ENCODE measurements around the gene FAM193B.
"Not testable (repeated sequence)": the region's sequence is repeated elsewhere in the genome, so short reads cannot be mapped to it uniquely, and the experiment has no call there.

The FAM193B gene

DNA sequence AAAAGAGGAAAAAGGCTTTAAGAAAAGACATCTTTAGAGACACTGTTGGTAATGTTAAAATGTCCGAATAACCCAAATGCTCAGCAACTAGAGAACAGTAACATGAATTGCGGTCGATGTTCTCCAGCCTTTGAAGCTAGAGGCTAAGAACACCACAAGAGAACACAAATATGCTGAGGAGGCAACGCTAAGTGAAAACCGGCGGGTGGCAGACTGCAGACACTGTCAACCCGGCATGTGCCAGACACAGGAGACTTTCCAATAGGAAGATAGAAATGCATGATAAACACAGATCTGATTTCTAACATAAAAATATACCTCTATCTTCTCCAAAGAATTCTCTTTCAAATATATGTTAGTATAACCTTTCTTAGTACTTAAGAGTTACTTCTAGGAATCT lies 19.2 kb downstream of the FAM193B start:
- no peak for DNase-seq

DNA sequence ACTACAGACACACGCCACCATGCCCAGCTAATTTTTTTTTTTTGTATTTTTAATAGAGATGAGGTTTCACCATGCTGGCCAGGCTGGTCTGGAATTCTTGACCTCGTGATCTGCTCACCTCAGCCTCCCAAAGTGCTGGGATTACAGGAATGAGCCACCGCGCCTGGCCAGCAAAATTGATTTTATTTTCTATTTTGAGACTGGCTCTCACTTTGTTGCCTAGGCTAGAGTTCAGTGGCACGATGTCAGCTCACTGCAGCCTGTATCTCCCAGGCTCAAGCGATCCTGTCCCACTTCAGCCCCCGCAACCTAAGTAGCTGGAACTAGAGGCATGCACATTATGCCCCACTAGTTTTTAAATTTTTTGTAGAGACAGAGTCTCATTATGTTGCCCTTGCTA lies 19.9 kb downstream of the FAM193B start:
- DNase-seq: not testable (repeated sequence)

DNA sequence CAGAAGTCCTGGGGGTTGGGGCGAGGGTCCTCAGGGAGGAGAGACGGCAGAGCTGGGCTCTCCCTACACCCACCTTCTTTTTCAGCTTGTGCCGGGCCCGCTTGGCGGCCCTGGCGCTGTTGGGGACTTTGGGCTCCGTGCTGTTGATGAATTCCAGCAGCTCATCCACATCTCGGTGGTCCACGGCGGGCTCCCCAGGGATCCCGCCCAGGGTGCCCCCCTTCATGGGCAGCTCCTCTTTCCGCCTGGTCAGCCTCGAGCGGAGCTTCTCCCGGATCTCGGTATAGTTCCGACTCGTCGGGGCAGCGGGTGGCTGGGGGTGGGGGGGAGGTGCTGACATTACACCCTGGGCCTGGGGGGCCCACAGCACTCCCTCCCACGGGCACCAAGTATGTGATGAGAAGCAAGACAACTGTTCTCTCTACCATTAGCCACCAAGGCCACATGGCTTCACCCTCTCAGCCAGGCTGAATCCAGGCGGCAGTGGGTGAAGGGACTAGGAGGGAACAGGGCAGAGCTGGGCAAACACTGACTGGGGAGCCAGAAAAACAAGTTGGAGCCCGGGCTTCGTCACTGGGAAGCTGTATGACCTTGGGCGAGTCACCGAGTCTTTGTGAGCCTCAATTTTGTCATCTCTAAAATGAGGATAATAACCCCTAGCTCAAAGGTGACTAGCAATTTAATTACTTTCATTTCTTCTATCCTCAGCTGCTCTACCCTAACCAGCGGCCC lies 23.0 kb downstream of the FAM193B start:
- no peak for DNase-seq

DNA sequence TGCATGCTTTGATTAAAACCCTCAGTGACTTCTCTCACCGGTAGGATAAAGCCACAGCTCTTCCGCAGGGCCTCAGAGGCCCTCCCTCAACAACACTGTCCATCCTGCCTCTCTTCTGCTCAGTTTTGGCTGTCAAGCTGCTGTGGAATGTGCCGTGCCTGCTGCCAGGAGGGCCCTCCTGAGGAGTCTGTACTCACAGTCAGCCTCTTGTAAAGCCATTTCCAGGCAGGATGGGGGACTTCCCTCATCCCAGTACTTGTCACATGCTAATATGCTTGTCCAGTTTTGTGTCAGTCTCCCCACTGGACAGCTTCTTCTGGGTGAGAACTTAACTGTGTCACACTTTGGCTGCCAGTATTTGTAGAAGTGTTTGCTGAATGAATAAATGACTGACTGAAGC lies 23.7 kb downstream of the FAM193B start:
- no peak for DNase-seq

DNA sequence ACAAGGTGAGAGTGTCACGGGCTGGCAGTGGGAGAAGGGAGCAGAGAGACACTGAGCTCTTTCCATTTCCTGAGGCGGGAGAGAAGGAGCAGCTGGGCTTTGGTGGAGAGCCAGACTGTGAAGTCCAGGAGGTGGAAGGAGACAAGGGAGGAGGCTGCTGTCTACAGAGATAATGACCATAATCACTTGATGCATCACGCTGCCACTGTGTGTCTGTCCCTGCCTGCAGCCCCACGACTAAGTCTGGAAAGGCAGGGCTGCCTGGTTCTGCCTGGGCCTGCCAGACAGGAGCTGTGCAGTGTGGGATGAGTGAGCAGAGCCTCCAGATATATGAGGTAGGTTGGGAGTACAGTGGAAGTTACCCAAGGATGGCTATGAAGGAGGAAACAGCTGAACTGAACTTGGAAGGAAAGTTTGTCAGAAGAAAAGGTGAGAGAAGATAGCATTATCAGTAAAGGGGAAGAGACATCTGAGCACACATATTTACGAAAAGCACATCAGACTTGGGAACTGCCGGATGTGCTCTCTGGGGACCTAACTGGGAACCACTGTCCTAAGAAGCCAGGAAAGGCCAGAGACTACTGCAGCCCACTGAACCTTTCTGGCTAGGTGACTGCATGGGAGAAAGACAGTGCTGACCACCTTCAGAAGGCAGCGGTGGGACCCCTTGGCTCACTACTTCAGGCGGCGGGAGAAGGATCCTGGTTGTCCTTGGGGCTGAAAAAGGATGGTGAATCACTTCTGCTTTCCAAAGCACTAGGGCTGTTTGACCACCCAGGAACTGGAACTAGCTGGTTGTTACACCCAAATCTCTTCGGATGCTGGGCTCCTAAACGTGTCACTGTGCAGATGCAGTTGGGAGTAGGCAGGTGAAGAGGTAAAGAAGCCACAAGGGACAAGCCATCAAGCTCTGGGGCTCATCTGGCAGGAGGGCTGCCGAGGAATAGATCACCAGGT lies 24.8 kb downstream of the FAM193B start:
- DNase-seq: no peak

DNA sequence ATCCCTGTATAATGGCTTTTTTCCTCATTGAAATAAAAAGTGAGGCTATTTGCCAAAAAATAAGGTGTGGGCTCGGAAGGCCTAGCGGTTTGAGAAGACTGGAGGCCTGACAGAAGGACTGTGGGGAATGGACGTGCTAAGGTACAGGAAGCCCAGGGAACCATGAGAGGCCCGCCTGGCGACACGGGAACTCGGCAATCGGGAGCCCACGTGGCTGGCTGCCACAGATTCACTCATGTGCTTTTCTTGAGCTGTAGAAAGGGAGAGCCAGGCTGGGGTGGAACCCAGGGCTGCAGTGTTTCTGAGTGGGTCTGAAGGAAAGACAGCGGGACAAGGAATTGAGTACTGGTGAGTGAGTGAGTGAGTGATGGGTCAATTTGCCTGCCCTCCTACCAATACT lies 25.7 kb downstream of the FAM193B start:
- DNase-seq: no peak

DNA sequence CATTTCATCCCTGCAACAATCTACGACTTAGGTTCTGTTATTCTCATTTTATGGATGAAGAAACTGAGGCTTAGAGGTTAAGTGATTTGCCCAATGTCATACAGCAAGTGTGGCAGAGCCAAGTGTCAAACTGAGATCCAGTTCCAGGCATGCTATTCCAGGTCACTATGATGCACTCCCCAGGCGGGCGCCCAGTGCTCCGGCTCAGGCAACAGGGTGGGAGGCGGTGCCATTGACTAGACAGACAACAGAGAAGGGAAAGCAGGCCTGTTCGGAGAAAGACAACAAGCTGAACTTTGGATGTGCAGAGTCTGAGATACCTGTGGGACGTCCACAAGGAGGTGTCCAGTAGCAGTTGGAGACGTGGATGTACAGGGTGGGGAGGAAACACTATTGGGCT lies 26.8 kb downstream of the FAM193B start:
- DNase-seq: no peak

DNA sequence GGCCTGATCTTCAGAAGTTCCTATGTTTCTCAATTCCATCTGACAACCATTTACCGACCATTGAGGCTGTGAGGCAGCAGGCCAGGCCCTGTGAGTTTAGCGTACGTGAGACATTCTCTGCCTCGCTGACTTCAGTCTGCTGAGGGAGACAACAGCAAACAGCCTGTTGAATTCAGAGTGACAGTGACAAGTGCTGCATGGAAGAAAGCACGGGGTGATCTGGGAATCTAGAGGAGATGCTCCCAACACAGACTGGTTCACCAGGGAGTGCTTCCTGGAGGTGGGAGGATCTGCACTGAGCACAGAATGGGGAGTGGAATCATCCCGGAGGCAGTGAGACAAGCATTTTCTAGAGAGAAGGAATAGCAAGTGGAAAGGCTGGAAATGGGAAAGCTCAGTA lies 27.6 kb downstream of the FAM193B start:
- DNase-seq: no peak

DNA sequence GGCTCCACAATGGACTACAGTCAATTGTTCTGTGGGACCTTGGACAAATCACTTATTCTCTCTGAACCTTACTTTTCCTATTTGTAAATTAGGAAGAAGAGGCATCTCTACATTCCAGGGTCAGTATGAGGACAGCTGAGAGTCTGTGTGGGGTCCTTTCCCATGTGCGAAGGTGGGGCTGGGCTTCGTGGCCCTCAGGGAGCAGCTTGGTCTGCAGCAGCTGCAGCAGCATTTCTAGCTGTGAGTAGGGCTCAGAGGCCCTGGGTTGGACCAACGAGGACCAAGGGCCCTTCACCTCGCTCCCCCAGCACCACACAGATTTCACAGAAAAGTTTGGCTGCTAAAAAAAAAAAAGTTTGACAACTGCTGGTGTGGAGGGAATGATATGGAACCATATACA lies 28.2 kb downstream of the FAM193B start:
- no peak for DNase-seq

DNA sequence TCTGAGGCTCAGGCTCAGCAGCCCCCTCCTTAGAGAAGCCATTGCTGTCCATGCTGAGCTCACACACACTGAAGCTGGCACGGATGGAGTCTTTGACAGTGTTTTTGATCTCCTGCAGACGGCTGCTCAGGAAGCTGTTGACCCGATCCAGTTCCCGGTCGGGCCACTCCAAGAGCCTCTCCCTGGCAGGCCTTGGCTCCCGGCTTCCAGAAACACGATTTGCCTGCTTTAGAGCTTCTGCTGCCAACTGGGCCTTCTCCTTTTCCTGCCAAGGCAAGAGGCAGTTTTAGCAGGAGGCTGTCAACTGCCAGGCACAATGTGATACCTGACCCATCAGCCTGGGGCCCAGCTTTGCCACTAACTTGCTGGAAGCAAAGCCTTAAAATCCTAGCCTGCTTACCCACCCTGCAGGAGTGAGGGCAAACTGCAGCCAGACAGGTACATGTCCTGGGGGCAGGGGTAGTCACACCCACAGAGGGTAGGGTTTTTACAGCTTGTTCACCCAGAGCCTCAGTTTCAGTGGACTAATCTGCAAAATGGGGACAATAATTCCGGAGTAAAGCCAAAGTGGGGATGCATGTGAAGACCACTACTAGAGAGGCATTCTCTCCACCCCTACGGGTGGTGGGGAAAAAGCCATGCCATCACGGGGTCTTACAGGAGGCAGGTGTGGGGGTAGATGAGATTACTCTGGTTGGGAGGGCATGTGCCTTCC lies 29.3 kb downstream of the FAM193B start:
- DNase-seq: no peak

DNA sequence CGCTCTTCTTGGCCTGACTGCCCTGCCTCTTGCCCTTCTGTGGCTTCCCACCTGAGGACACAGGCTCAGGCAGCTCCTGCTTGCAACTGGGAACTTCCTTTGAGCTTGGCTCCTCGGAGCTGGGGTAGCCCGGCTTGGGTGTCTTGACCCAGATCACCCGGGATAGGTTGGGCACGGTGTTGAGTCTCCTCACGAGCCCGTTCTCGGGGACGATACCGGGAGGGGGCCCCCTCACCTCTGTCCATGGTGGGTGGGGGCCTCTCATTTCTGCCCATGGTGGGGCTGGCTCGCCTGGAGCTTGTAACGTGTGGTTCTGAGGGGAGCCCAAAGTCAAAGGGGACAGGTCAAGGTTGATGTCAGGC lies 29.8 kb downstream of the FAM193B start:
- DNase-seq: no peak

DNA sequence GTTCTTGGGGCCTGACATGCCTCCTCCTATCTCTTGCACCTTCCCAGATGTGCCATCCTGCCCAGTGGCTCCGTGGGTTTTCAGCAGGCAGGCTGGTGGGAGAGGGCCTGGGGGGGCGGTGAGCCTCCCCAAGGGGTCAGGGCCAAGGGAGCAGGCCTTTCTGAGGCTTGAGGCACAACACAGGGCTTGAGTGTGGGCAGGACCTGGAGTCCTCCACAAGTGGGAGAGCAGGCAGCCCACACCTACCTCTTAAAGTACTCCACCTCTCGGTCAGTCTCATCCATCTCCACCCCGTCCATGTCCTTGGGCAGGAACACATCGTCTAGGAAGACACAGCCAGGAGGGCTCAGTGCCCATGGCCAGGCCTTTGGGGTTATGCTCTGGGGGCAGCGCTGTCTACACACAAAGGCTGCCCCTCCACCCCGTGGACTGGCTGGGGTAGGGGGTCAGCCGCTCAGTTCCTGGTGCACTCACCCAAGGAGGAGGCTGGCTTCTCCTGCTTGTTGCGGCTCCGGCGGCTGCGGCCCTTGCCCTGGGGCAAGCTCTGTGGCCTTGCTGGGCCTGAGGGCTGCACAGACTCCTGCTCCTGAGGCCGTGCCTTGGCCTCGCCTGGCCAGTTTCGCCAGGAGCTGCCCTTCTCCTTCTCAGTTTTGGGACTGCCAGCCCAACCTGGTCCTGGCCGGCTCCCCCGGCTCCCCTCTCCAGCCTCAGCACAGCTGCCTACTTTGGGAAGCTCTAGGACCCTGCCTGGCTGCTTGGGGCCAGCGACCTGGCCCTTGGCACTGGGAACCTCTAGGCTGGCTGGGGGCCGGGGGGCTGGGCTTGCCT lies 30.4 kb downstream of the FAM193B start:
- DNase-seq: no peak

DNA sequence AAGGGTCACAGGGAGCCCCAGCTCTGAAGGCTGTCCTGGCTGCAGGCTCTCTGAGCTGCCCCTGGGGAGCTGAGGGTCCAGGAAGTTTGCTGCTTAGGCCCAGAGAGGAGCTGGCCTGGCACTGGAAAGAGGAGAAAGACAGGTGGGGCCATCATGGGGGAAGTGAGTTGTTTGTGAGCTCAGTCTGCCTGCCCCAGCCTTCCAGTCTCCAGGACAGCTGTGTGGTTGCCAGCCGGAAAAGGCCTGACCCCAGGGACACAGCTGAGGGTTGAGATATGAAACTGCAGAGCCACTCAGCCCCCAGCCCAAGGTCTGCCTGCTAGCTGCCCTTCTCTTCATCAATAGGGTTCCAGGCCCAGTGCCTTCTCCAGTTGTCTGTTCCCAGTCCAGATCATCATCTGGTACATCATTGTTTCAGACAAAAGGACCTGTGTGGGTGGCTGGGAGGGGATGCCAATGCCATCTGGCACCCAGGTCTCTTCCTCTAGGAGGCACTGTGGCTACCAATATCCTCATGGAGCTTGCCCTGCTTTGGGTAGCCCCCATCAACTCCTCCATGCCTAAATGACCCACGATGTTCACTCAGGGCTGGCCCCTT lies 33.3 kb downstream of the FAM193B start:
- no peak for DNase-seq

DNA sequence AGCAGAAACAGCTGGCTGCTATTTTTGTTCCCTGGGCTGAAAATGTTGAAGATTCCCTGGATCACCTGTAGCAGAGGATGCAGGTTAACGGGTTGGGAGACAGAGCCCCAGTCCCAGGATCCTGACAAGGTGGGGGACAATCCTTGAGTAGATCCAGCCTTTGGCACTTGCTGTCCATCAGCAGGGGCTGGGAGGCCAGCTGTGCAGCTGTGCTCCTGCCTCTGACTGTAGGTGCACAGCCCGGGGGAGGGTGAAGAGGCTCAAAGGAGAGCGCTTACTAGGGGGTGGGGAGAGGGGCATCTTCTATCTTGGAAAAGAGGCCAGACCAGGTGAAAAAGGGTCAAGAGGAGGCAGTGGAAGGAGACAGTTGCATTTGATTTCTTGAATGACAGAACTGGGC lies 34.1 kb downstream of the FAM193B start:
- DNase-seq: no peak

DNA sequence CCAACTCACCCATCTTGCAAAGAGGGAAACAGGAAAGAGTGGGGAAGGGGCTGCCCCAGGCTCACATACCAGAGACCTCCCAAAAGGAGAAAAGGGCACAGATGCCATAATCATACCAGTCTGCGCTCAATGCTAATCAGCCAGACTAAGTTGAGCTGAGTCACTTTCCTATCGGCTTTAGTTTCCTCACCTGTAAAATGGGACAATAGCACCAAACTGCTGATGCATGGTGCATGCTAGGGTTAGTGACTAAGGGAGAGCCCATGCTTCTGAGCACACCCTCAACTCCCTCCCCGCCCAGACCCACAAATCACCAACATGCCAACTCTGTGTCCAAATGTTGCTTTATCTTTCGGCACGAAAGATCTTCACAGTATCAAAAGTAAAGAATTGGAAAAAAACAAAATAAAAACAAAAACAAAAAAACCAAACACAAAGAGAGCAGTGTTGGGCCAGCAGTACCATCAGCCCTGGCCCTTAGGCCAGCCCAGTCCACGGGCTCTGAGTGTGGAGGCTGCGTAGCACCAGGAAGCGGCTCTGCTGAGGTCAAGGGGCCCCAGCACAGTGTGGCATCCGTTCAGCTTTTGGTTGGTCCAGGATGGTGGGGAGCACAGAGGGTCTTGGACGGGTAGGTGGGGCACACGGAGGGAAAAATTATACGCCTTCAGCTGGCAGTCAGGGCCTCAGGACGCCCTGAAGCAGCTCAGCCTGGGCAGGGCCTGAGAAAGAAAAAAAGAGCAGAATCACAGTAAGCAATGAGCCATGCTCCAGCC lies 34.7 kb downstream of the FAM193B start:
- DNase-seq: no peak

DNA sequence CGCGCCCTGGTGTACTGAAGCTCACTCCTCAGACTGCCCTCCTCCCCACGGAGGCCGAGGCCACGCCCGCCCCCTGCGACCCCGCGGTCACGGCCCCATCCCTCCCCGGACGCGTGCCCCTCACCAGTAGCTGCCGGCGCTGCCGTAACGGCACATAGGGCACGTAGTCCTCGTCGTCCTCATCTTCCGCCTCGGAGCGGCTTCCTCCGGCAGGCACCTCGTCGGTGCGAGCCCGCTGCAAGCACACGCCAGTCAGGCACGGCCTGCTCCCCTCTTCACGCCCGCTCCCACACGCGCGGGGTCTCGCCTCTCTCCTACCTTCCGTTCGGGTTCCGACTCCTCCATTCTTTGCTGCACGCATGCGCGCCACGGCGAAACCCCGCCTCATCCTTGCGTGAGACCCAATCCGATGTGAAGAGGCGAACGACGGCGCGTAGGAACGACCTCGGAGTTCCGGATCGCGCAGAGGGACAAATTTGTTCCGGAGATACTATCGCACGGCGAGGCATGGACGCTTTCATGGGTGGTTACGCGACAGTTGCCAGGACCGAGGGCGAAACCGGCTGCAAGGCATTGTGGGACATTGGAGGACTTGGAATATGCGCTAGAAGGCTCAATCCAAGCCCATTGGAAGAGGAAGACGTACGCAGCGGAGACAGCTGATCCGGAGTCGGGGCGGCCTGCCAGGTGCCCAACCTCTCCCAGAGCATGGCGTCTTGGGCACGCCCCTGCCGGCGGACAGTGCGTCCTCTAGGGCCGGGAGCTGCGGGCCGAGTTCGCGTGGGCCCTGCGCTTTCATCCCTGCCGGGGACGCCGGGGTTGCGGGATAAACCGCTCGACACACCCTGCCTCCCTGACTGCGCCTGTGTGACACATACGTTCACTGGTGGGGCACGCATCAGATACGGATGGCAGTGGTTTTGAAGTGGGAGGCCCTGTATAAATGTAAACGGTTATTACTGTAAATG lies 37.5 kb downstream of the FAM193B start, which contains the start of gene DDX41:
DDX41 (minus strand) TSS at position 361 of the 968 bp plus-strand sequence; CDS start at position 345, 16 bp downstream.
- peak; percentile 98 for DNase-seq

DNA sequence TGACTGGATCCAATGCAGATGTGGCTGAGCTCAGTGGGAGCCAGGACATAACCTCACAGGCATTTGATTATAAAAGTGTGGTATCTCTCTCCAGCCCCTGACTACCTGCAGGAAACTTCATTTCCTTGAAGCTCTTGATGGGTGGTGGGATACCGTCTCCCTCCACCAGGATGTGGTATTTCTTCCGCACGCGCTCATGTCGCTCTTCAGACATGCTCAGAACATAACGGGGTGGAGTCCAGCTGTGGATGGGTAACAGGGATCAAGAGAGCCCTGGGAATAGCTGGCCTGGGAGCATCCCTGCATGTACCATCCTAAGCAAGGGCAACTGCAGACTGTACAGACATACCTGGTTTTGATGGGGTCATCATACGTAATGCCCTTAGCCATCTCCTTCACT lies 38.8 kb downstream of the FAM193B start:
- no peak for DNase-seq

DNA sequence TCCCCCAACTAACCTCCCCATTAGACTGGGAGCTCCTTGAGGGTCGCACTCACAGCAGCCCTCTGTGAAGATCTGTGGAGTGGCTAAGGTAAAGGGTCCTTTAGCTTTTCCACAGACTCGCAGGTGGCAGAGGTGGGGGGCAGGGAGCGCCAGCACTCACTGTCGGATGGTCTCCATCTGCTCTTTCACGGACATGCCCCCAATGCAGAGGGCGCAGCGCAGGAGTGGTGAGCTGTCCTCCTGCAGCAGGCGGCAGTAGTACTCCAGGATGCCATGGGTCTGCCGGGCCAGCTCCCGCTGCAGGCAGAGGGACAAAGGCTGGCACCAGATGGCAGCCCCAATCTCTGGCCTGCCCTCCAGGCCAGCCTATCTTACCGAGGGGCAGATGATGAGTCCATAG lies 39.8 kb downstream of the FAM193B start:
- DNase-seq: no peak

DNA sequence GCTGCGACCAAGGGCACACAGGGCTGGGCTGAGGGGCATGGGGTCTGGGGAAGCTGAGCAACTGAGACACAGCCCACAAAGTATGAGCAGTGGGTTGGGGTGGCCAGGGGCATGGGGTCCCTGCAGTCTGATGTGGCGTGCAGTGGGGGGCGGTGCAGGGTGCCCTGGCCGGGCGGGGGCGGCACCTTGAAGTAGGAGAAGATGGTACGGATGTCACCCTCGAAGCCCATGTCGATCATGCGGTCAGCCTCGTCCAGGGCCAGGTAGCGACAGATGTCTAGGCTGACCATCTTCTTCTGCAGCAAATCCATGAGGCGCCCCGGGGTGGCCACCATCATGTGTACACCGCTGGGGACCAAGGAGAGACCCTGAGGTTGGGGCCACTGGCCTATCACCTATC lies 40.9 kb downstream of the FAM193B start:
- no peak for DNase-seq

DNA sequence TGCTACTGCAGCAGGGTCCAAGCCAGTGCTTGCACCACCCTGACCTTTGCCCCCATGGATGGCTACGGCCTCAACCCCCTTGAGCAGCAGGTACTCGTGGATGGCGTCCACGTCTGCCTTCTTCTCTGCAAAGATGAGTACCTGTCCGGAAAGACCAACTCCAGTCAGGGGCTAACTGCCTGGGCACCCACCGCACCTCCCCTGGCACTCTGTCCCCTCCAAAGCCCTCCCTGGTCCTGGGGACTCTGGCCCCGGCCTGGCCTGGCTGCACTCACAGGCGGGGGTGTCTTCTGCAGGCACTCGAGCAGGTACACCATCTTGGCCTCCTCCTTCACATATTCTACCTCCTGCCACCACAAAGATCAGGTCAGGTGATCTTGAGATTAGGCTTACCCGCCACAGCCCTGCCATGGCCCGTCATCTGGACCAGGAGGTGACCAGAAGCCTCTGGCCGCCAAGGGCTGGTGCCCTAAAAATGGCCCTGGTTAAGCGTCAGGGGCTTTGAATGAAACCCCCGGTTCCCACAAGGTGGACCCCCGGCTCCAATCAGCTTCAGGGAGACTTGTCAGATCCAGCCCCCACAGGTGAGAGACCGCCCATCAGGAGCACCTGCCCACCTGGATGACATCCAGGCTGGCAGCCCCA lies 41.5 kb downstream of the FAM193B start:
- no peak for DNase-seq
